GM18508 (cell line): ENCODE data around the gene MAML2.

Source experiments
- ATAC-seq: cut with Tn5 transposase; IDR thresholded peaks from one replicate; pipeline ENCODE4 v1.9.1; 2021; ENCODE audit warnings: moderate number of reproducible peaks; ENCODE audit not compliant: insufficient read depth, unreplicated experiment

The MAML2 gene

DNA sequence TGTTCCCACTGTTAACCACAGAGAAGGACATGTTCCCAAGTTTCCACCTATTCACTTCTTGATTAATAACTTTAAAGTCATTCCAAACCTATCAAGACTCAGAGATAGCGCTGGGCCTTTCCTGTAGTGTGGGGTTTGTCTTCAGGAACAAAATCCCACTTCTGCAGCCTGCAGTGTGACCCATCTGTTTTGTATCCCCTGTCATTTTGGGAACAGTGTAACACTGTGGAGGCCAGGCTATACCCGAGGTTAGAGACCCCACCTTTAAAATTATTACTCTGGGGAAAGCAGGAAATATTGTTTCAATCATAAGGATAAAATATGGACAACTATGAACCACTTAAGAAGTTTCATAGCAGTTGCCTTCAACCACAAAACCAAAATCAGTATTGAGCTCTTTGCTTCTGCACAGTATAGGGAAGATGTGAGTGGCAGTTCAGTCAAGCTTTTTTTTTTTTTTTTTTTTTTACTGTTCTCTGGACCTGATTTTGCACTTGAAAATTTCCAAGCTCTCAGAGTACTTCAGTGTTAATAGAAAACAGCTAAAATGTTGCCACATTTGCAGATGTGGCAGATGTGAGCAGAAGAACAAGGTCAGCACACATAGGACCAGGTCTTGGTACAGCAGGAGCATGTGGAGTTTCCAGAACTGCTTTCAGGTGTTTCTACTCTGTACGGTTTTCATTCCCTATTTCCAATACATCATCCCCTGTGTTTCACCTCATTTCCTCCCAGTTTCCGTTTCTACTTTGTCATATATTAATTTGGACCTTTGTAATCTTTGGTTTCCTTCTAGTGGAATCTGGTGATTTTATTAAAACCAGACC lies 121.5 kb downstream of the MAML2 start:
- no peak for ATAC-seq

DNA sequence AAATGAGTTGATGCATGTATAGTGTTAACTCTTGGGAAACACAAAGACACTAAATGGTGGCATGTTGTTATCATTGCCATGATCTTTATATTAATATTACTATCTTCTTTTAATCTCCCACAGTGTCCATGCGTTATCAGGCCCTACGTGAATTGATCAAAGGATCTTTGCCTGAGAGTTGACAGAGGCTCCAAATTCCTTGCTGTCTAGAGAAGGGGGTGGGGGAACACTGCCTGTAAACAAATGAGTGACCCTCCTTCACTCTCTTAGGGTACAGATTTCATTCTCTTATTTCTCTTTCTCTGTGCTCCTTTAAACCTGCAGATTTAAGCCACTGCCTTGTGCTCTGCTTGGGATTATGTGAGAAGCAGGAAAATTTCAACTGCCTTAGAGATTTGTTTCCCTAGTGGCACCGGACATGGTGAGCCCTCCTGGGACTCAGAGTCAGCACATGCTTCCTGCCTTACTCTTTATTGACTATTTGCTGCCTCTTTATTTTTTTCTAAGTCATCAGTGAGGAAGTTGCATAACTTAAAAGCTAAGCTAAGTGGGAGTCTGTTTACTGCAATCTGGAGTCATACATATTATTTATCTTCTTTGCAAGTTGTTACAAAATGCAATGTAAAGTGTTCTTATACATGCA lies 122.9 kb downstream of the MAML2 start:
- no peak for ATAC-seq

DNA sequence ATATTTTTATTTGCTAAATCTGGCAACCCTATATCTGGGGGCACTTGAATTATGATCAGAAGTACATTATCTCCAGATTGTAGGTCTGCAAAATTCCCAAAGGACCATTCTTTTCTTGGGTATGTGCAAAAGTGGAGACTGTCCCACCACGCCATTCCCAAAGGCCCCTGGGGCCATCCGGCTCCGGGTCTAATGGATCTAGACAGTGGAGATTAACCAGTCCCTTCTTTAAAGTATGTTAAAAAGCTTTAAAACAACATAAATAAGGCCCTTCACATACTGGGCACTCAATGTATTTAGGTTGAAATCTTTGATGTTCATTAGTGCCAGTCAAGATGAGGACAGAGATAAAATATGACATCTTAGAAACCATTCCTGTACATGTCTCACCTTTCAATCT lies 124.1 kb downstream of the MAML2 start:
- ATAC-seq = no peak

DNA sequence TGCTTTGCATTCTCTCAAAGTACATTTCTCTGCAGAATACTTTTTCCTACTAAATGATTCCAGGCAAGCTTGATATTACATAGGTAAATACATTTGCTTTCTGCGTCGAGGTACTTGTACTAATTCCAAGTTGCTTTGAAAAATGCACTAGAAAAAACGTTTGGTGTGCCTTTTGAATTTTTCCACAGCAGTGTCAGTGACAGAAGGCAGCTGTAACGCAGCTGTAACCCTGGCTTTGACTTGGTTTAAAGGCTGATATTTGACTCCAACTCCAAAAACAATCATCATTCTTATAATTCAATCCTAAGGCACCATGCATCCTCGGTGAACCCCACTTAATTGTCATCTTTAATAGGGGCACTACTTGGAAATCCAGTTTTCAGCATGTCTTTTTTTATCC lies 125.0 kb downstream of the MAML2 start:
- no peak for ATAC-seq

DNA sequence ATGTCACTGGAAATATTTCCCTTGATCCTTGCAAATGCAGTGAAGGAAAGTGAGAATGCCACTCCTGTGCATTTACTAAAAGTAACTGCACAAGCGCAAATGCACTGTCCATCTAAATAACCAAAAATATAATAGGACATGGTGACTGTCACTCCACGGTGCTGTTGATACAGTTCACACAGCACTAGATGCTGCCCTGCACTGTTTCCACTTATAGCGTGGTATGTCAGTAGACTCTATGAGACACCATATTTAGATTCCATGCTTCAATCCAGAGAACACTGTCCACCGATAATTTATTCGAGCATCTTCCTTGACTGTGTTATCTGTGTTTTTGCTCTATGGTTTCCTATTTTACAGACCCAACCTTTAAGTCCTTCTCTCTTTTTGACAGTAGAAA lies 125.8 kb downstream of the MAML2 start:
- ATAC-seq = no peak

DNA sequence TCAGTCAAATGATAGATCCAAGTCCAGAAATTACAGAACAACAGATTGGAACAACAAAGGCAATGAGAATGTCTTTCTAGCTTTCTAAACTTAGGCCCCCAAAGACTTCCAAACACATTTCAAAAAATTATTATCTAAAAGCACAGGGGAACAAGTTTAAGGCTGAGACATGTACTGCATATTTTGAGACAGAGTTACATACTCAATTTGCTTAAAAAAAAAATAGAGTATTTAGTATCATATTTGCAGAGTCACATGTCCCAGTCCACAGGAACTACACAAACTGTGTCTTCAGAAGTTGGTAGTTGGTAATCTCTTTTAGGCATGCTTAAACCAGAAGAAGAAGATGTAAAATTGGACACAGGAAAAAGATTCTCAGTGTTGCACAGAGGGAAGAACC lies 127.2 kb downstream of the MAML2 start:
- ATAC-seq = no peak

DNA sequence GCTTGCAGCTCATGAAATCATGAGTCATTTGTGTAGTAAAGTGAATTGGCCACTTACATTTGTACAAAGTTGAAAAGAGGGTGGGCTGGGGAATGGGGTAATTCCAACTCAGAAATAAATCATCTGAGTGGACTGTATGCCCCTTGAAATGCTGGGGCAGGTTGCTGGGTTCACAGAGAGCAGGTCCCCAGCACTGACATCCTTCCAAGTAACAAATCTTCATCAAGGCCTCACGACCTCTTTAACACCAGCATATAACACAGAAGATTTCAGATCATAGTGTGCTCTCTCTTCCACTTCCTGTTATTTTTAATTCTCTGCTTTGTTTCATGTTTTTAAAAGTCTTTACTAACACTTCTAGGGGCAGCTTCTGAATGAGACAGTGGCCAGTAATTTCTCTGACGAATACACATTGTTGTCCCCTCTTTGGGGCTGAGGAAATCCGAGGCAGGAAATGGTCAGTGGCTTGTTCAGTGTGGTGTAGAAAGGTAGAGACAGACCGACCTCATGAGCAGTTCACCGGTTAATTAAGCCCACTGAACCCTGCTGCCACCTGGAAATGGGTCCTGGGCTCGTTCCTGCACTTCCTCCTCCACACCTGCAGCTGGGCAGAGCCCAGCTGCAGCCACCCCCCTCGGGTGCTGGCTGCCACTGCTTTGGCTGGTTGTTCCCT lies 127.7 kb downstream of the MAML2 start:
- peak; percentile 74 for ATAC-seq

DNA sequence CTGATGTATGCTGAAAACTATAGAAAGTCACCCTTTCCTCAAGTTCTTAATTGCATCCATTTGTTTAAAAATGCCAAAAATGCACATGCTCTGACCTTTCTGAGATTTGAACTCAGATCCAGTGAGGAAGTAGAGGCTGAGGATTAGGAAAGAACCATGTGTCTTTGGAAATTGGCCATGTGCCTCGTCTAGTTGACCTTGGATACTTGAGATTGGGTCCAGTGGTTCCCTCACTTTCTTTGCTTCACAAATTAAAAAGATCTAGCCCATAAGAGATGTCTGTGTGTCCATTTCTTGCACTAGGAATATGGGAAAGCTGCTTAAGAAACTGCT lies 128.3 kb downstream of the MAML2 start:
- ATAC-seq = no peak

DNA sequence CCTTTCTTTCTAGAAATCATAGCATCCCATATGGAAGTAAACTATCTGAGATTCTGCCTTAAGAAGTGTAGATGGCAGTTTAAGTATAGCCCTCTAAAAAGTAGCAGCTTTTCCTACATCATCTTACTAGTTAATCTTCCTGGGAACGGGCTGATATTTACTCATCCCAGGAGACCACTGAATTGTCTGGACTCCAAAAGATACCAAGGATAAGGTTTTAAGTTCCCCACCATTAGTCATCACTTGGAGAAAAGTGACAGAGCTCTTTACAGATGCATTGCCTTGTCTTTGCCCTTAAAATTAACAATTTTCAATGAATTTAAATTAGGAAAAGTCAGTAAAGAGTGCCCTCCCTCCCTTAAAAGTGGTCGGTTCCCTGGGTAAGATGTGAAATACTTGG lies 129.5 kb downstream of the MAML2 start:
- no peak for ATAC-seq

DNA sequence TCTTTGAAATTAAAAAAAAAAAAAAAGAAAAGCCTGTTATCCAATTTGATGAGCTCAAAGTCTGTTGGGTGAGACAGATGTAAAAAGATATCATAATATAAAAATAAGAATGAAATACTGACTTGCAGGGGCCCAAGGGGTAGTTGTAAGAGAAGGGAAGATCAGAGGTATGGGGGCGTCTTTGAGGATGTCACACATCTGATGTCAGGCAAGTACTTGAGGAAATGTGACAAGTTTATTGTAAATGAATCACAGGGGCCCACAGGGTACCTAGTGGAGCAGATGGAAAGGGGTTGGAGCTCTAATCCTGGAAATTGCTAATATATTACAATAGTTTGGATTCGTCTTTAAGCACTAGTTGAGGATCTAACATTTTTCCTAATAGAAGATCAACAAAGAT lies 131.6 kb downstream of the MAML2 start:
- no peak for ATAC-seq

DNA sequence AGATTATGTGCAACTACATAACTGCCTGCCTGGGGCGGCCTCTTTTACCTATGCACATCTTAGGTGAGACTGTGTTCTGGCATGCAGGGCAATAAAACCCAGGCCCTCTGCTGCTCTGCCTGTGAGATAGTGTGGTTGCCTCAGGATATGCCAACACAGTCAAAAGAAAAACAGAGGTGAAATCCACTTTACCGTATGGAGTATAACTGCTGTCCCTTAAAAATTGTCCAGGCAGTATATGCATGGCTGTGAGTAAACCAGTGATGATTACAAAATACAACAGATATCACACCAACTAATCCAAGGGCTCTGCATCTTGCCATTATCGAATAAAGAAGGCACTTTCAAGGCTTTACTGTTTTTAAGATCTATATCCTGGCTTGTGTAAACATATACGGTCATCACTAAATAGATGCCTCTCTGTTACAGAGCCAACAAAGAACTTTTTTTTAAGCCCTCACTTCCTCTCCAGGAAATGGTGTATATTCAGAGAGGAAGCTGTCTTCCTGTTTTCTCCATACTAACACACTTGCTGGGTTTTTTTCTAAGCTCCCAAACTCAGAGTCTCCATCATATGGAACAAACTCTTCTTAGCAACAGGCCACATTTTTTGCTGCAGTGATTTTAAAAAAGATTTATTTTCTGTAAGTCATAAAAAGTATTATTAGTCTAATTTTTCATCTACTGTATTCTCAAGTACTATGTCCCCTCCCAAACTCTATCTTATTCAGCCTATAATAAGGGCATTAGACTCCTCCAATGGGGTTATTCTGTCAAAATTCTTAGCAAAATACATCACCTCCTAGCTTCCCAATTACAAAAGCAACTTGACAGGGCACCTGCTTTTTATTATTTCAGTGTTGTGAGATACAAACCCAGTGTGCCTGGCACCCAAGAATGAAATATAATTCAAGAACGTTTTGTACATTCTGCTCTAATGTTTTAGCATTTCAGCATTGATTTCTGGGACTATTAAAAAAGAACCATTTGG lies 135.2 kb downstream of the MAML2 start:
- no peak for ATAC-seq

DNA sequence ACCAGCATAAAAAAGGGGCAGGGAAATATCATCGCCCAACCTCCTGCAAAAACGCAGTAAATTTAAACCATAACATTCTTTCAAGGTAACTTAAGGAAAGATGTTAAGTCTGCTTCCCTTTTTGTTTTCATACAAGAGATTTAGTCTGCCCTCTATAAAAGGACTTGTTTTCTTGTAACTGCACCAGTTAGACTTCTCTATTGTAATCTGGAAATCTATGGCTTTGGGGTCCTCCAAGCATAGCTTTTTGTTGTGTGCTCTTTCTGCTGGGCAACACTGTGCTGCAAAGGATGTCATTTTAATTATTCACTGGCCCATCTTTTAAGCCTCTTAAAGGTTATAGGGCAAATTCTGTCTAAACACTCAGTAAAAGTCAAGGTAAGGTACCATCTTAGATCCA lies 136.0 kb downstream of the MAML2 start:
- no peak for ATAC-seq

DNA sequence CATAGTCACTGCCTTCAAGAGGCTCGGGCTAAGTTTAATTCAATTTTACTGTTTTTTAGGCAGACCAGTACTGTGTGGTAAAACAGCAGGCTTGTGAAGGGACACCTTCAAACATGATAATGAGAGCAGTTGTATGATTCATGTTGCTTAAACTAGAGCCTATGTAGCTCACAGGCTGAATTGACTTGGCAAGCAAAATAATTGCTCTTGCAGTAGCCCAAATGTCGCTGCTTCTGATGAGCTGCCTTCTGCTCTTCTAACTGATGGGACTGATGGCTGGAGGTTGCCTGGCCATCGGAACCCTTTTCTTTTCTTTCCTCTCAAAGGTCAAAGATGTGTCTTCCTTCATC lies 137.6 kb downstream of the MAML2 start:
- ATAC-seq = no peak

DNA sequence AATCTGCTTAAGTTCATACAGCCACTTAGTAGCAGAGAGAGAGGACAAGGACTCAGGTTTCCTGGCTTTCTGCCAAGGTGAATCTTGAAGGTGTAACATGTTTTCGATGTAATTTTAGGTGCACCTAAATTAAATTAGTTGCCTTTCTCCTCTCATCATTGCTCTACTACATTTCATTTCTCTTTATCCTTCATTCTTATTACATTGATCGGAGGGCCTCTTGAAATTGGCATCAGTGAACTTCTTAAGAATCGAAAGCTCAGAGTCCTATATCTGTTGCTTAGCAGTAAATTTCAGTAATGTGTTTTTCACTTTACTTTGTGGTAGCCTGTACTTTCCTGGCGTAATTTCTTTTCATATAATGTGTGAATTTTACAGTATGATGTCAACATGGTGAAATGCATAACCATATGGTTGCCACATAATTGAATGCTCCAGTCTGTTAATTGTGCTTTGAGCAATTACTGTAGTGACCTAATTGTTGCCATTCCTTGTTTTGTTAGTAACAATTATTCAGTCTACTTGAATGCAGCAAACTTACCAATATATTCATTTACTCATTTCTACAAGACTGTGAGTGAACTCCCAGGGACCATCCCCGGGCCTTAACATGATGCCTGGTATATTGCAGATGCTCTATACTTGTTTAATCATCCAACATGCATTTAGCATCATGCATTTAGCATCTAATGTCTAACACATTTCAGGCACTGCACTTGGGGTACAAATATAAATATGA lies 138.1 kb downstream of the MAML2 start:
- no peak for ATAC-seq

DNA sequence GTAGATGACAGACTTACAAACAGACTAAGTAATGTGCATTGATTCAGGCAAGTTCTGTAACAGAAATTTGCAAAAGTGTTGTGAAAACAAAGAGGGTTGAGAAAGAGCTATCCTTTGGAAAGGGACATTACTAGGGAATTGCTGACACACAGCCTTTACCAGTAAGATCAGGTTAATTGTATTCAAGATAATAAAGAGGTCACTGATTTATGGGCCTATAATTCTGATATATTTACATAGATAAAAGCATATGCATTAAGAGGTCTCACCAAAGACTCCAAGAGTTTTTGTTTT lies 138.7 kb downstream of the MAML2 start:
- ATAC-seq = no peak

DNA sequence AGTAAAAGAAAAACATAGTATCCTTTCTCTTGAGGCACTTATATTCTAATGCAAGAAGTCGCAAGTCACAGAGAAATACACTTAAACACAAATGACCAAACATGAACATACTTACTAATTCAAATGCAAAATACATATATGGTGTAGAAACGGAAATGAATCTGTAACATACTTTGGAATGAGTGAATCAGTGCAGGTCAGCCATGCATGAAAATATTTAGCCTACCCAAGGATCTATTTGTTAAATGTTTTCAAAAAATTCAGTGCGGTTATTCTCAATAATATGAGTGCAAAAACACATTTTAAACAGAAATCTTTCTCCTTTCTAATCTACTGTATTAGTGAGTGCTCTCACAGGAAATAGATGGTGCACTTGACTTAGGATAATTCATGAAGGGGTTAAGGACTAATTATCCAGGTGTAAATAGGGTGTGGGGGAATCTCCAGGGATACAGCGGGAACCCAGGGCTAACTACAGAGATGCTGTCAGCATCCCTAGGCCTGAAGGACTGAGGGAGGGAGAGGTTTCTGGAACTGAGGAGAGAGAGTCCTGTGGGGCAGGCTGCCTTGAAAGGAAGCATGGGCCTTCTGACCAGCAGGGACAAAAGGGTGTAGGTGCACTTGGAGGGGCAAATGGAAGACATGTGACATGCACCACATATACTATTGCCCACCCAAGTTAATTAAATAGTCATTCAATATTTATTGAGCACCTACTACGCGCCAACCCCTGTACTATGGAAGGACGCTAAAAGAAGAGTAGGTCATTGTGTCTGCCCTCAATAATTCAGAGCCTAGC lies 139.2 kb downstream of the MAML2 start:
- ATAC-seq = no peak

DNA sequence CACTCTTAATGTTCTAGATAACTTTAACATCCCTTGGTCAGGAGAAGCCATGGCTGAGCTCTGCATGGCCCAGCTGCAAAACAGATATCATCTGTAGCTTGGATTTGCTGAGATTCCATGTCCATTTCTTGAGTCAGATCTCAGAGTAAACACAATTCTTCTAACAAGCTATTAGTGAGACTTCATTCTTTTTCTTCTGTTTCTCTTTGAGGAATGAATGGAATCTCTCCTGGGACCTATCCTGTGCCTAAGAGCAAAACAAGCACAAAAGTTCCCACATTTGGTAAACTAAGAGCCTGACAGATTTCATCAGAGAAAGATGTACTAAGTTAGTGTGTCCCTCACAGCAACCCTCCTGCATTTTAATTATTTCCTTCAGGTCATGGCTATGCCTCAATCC lies 142.8 kb downstream of the MAML2 start:
- ATAC-seq = no peak

DNA sequence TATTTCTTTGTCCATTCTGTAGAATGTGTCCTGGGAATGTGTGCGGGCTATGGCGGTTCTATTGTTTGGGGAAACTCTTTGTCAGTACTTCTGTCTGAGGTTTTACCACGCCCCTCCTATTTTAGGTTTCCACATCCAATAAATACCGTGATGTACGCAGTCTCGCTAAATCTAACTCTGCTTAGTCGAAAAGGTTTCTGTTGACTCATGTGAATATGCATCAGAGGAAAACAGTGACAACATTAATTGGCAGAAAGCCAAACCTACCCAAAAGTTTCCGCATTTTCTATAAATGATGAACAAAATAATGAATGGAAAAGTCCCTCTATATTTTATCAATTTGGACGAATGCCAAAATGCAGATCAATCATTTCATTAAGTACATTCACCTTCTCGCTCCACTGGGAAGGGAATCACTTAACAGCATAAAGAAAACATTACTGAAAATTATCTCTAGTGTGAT lies 143.4 kb downstream of the MAML2 start:
- no peak for ATAC-seq
